ENCODE measurements around the gene PRKCD. TPM values are rescaled to one million over a fixed set of nuclear protein-coding genes. Genes with fewer than 3 reads are reported as not detected.

The PRKCD gene
- total RNA-seq, 2 experiments from 2014 or later = 13.3 to 108 TPM

- peaks cover 76% of the 10 kb centered on the region for H3K36me3 ChIP-seq (ENCODE audit: insufficient read depth, low read length)
- no TSS peak for BruUV-seq (replicated peaks)
- H3K27ac ChIP-seq (ENCODE audit: low read depth, low read length, poor library complexity, severe bottlenecking) = no peak overlapping the region
- H3K79me2 ChIP-seq (ENCODE audit: insufficient read depth, low read depth, low read length) = no peaks in the 10 kb centered on the region
- no peak overlapping the region for H2AFZ ChIP-seq (ENCODE audit: low read length)
- peaks cover 3% of the 10 kb centered on the region for H3K4me1 ChIP-seq (ENCODE audit: insufficient read depth, low read length, poor library complexity, severe bottlenecking)
- no peaks in the 10 kb centered on the region for H3K9me2 ChIP-seq (ENCODE audit: insufficient read depth, low read length)
- ChIA-PET POLR2A (interaction anchor here (0.9 to 1.0 kb wide), 2 partner anchors 16 to 83 kb away, joined by 3 read pairs; no protein-coding TSS in a partner anchor), CTCF (ENCODE audit: unreplicated experiment) (interaction anchor here (1.1 to 2.6 kb wide), 3 partner anchors 15 to 87 kb away, joined by 3 to 10 read pairs (median 4); no protein-coding TSS in a partner anchor)
- TF ChIP-seq EZH2phosphoT487 (IDR thresholded peaks at IDR 0.05; ENCODE audit: borderline replicate concordance, low read depth, low read length) (no peak), CTCF (conservative IDR thresholded peaks at IDR 0.05; ENCODE audit: low read length) (no peak)
- H4K20me1 ChIP-seq (ENCODE audit: insufficient read depth, low read length) = no peaks in the 10 kb centered on the region
- no peak overlapping the region for H3K4me3 ChIP-seq (ENCODE audit: low read depth, low read length, poor library complexity, severe bottlenecking)
- intact Hi-C loops (cut with micrococcal nuclease; ENCODE audit: unreplicated experiment) = loop anchor here (1.0 to 5.0 kb wide), 4 partner anchors 83 to 599 kb away; no protein-coding TSS in a partner anchor
- DNase-seq (ENCODE audit: low spot score) = no peak
- no peak overlapping the region for H3K4me2 ChIP-seq (ENCODE audit: low read length)
- H3K9me3 ChIP-seq (ENCODE audit: low read length) = no peaks in the 10 kb centered on the region
Observed at GRCh38 chr3:53113293-53114010, 47.6 kb upstream of the PRKCD start.

DNA sequence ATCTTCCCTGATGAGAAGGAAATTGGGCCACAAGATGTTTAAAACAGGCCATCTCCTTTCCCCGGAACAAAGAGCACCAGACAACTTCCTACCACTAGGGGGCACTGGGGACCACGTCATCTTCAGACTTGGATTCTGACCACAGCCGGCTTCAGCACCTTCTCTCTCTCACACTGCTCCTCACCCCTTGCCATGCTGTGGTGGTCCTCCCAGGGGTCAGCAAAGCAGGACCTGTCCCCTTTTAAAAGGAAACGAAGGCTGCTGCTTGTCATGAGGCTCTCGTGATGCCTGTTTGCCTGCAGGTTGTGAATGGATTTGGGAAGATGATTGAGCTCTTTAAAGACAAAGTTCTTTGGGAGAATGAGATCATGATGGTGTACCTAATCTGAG, 47.0 kb upstream of the PRKCD start:
- Histone ChIP-seq H3K36me3 (ENCODE audit: insufficient read depth, low read length) (peaks cover 76% of the 10 kb centered on the region), H3K9me2 (ENCODE audit: insufficient read depth, low read length) (no peaks in the 10 kb centered on the region), H4K20me1 (ENCODE audit: insufficient read depth, low read length) (no peaks in the 10 kb centered on the region), H2AFZ (ENCODE audit: low read length) (no peak overlapping the region), H3K4me1 (ENCODE audit: insufficient read depth, low read length, poor library complexity, severe bottlenecking) (peaks cover 3% of the 10 kb centered on the region), H3K4me2 (ENCODE audit: low read length) (no peak overlapping the region), H3K4me3 (ENCODE audit: low read depth, low read length, poor library complexity, severe bottlenecking) (no peak overlapping the region), H3K79me2 (ENCODE audit: insufficient read depth, low read depth, low read length) (no peaks in the 10 kb centered on the region), H3K27ac (ENCODE audit: low read depth, low read length, poor library complexity, severe bottlenecking) (no peak overlapping the region), H3K9me3 (ENCODE audit: low read length) (no peaks in the 10 kb centered on the region)
- DNase-seq (ENCODE audit: low spot score) = peak; percentile 84
- no TSS peak for BruUV-seq (replicated peaks)
- CTCF ChIA-PET (ENCODE audit: unreplicated experiment) = interaction anchor here (0.7 to 2.6 kb wide), 4 partner anchors 14 to 123 kb away, joined by 3 to 10 read pairs (median 3); no protein-coding TSS in a partner anchor
- POLR2A ChIA-PET = interaction anchor here (0.9 to 1.0 kb wide), 2 partner anchors 16 to 83 kb away, joined by 3 read pairs; no protein-coding TSS in a partner anchor
- TF ChIP-seq CTCF (conservative IDR thresholded peaks at IDR 0.05; ENCODE audit: low read length) (peak; percentile 96), EZH2phosphoT487 (IDR thresholded peaks at IDR 0.05; ENCODE audit: borderline replicate concordance, low read depth, low read length) (no peak)
- intact Hi-C loops (cut with micrococcal nuclease; ENCODE audit: unreplicated experiment) = loop anchor here (1.0 to 5.0 kb wide), 4 partner anchors 82 to 598 kb away; no protein-coding TSS in a partner anchor
